HG03442 (cell line): ENCODE data around the gene PRC1.
A peak's percentile ranks its signal among the peaks of the same experiment; 100 is the strongest.
"Not testable (repeated sequence)": the region's sequence is repeated elsewhere in the genome, so short reads cannot be mapped to it uniquely, and the experiment has no call there.

Source experiments
- ATAC-seq: cut with Tn5 transposase; IDR thresholded peaks from one replicate; pipeline ENCODE4 v1.9.1; 2021; ENCODE audit warnings: mild to moderate bottlenecking, moderate library complexity; ENCODE audit not compliant: unreplicated experiment

Gene PRC1, protein sequence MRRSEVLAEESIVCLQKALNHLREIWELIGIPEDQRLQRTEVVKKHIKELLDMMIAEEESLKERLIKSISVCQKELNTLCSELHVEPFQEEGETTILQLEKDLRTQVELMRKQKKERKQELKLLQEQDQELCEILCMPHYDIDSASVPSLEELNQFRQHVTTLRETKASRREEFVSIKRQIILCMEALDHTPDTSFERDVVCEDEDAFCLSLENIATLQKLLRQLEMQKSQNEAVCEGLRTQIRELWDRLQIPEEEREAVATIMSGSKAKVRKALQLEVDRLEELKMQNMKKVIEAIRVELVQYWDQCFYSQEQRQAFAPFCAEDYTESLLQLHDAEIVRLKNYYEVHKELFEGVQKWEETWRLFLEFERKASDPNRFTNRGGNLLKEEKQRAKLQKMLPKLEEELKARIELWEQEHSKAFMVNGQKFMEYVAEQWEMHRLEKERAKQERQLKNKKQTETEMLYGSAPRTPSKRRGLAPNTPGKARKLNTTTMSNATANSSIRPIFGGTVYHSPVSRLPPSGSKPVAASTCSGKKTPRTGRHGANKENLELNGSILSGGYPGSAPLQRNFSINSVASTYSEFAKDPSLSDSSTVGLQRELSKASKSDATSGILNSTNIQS

GRCh38 chr15:90994417-90995311 is at the start of gene PRC1:
Gene PRC1 (minus strand): TSS chr15:90994535. CDS start chr15:90994417, 118 bp downstream.
- peak; percentile 93 for ATAC-seq

DNA sequence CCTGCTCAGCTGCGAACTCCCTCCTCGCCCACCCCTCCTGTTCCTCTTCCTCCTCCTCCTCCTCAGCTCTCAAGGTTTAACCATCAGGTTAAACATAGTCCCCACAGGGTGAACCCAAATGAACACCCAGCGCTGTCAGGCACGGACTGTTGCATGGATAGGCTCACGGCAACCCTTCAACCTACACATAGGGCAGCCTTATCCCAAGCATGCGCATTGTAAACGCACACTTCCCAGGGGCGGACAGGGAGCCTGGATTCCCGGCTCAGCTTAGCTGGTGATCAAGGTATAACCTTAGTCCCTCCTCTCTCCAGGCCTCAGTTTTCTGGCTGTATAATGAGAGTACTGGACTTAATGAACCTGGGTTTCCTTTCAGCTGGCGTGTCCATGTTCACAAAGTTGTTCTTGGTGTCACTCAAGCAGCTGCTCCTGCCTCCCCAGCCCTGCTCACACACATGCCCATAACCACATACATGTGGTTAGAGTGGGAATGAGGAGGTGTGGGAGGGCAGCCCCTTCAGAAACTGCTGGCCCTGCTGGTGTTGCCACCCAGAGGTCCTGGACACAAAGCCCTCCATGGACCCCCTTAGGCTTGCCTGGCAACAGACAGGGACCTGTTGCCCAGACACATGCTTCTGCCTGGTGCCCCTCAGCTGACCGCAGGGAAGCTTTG is 49.0 kb upstream of the PRC1 start:
- no peak for ATAC-seq

GRCh38 chr15:91040856-91041255 is 46.5 kb upstream of the PRC1 start:
- no peak for ATAC-seq

- no peak for ATAC-seq
Observed at GRCh38 chr15:91039996-91040395, 45.7 kb upstream of the PRC1 start.

- no peak for ATAC-seq
Observed at GRCh38 chr15:91032919-91033803, 38.8 kb upstream of the PRC1 start.

DNA sequence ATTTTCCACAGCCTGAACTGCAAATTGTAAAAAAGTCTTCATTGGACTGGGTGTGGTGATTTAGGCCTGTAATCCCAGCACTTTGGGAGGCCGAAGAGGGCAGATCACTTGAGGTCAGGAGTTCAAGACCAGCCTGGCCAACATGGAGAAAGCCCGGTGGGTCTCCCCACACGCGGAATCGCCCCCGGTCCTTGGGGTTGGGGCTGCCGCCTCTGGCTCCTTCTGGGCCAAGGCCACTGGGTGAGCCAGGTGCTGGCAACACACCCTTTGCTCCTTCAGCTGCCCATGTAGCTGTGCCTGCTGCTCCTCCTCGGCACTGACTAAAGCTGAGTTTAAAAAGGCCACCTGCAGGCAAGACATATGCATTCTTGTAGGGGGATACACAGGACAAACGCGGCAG is 37.5 kb upstream of the PRC1 start:
- ATAC-seq, result no peak

DNA sequence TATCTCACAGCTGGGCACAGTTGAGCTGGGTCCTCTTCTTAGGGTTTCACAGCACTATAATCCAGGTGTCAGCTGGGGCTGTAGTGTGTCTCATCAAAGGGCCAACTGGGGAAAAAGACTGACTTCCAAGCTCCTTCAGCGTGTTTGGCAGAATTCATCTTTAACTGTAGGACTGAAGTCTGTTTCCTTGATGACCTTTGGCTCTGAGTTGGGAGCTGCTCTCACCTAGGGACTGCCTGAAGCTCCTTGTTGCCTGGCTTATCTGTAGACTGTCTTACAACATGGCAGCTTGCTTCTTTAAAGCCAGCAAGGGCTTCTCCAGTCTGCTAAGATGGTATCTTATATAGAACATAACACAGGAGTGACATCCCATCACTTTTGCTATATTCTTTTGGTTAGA is 33.3 kb upstream of the PRC1 start:
- ATAC-seq, result no peak

- ATAC-seq, result no peak
Observed at GRCh38 chr15:91023720-91024119, 29.4 kb upstream of the PRC1 start.

DNA sequence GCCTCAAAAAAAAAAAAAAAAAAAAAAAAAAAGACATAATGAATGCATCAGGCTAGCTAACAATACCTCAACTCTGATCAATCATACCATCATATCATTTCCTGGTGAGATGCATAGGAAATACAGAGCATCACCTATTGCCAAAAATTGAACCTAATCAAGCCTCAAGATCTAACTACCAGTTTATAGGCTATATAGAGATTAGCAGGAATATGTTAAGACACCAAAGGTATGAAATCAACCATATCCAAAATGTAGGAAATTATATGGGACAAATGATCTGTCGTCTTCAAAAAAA is 28.4 kb upstream of the PRC1 start:
- no peak for ATAC-seq

DNA sequence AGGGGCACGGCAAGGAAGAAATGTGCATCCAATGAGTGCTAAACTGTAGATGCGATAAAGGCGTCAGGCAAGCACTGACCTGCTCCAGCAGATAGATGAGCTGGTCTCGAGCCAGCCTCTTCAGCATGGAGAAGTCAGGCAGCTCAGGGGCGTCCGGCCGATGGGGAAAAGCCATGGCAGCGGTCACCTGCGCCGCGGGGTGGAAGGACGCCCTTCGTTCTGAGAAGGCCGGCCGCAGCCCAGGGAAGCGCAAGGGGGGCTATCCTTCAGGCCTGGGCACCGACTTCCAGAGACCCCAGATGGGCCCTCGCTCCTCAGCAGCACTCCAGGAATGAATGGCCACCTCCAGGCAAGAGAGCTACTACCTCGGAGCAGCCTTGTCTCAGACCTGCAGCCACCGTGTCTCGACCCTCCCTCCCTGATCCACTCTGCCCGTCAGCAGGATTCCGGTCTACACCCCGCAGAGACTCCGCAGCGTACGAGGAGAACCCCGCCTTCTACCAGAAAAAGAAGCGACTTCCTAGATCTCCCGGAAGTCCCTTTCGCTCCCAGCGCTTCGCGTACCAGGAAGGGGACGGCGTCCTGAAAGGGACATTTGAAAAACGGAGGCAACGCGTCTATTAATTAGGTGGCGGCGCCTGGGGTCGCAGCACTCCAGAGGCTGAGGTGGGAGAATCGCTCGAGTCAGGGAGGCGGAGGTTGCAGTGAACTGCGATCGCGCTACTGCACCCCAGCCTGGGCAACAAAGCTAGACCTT is 27.9 kb upstream of the PRC1 start, which contains the start of gene VPS33B:
VPS33B (minus strand) TSS at position 520 of the 757 bp plus-strand sequence; CDS start at position 175, 345 bp downstream.
- ATAC-seq, result peak; percentile 68

DNA sequence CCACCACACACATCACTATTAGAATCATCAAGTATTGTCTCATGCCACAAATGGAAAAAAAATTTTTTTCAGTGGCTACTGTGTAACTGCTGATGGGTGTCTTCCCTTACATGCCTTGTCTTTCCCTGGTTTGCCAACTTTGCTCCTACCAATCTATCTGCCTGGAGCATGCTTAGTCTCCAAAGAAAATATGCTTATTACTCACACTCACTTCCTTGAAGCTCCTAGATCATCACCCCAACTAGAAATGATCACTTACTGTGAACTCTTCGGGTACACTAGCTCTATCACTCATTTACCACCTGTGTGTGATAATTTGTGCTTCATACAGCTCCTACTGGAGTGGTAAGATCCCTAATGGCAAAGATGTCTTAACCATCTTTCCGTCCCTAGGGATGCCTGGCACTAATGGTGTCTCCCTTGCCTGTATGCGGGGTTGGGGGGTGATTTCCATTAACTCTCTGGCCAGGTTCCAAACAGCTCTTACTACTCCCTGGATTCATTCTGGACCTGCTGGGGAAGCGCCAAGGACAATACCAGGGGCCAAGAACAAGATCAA is 27.3 kb upstream of the PRC1 start:
- ATAC-seq, result peak; percentile 9

DNA sequence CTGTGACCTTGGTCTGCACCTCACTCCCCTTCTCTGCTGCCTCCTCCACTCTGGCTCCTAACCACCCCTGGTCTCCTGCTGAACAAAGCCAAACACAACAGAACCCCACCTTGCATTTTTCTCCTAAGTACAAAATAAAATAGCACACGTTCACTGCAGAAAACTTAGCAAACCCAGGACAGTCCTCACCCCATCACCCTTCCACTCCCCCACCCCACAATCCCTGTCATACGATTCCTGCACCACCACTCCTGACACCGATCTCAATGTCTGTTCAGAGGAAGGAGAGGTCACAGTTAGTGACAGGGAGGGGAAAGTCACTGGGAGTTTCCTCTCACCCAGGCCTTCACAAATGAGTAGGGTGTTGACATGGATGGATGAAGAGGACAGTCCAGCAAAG is 23.8 kb upstream of the PRC1 start:
- no peak for ATAC-seq

DNA sequence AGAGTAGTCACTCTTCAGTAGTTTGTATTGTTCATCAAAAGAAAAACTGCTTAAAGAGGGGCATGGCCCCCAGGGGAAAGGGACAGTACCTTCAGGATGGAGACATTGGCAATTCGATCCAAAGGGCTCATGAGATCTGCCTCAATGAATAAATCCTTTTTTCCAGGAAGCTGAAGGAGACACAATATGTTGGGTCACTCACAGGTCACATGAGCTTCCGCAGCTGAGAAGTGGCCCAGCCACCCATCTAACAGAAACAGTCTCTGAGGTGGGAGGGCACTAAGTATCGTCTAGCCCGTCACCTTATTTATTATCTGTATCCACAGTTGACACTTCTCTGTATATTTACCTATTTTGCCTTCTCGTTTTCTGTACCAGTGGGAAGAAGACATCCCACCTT is 23.4 kb upstream of the PRC1 start:
- ATAC-seq, result no peak

DNA sequence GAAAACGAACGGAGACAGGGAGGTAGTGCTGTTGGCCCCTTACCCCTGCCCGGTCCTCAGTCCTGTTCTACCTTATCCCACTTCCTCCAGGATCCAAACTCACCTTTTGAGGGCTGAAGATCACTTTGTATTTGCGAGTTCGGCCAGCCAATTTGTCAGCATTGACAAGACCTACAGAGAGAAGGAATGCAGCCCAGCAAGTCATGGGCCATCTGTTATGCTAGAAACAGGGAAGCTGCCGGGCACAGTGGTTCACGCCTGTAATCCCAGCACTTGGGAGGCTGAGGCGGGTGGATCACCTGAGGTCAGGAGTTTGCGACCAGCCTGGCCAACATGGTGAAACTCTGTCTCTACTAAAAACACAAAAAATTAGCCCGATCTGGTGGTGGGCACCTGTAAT is 19.4 kb upstream of the PRC1 start:
- ATAC-seq, result not testable (repeated sequence)

GRCh38 chr15:91007266-91007665 is 12.9 kb upstream of the PRC1 start:
- ATAC-seq, result no peak

- no peak for ATAC-seq
Observed at GRCh38 chr15:91001209-91001608, 6.9 kb upstream of the PRC1 start.

GRCh38 chr15:90998737-90999136 is 4.4 kb upstream of the PRC1 start:
- ATAC-seq, result no peak

- ATAC-seq, result peak; percentile 21
Observed at GRCh38 chr15:90994059-90994416, 297 bp downstream of the PRC1 start.
